Esophagus squamous epithelium (tissue), 5 donors: Measurements from ENCODE around the gene TAAR6. TPM values are rescaled to one million over a fixed set of nuclear protein-coding genes. Genes with fewer than 3 reads are reported as not detected.
"Not testable (repeated sequence)": the region's sequence is repeated elsewhere in the genome, so short reads cannot be mapped to it uniquely, and the experiment has no call there.

Experiments used
- DNase-seq: peaks from one replicate; lab custom pipeline; 2025; lab: John Stamatoyannopoulos, UW
- H3K27ac ChIP-seq, 4 donors: fragments of 200-600 bp; sonication (generic); one replicate each; pipeline ENCODE4 v1.5.1; 2016 to 2019; ENCODE audit warnings: mild to moderate bottlenecking in 1 of 4
- H3K27me3 ChIP-seq, 4 donors: fragments of 200-600 bp; sonication (generic); 1 replicate in 3 of 4; 2 replicates in 1 of 4; pipeline versions ENCODE4 v1.5.1 to v1.6.0; 2017 to 2021; ENCODE audit warnings: antibody characterized with exemption in 1 of 4
- H3K36me3 ChIP-seq, 3 donors: fragments of 200-600 bp; sonication (generic); one replicate each; pipeline ENCODE4 v1.5.1; 2016 to 2019
- H3K4me1 ChIP-seq, 3 donors: fragments of 200-600 bp; sonication (generic); one replicate each; pipeline ENCODE4 v1.5.1; 2017 to 2019
- H3K4me3 ChIP-seq, 4 donors: fragments of 200-600 bp; sonication (generic); 1 replicate in 3 of 4; 2 replicates in 1 of 4; pipeline ENCODE4 v1.5.1; 2016 to 2019; ENCODE audit warnings: mild to moderate bottlenecking in 2 of 4, moderate library complexity in 1 of 4
- H3K9me3 ChIP-seq, 3 donors: fragments of 200-600 bp; sonication (generic); one replicate each; pipeline ENCODE4 v1.5.1; 2016 to 2019
- POLR2A ChIP-seq, 4 donors: fragments of 450-650 bp; IDR thresholded peaks; one replicate each; pipeline ENCODE4 v1.6.1; 2017; ENCODE audit warnings: antibody characterized with exemption in 4 of 4, mild to moderate bottlenecking in 4 of 4, moderate library complexity in 3 of 4
- WGBS, 2 donors: methylation state at CpG; one replicate each; pipeline ENCODE4 v1.1.5; 2018; 5-methylcytosine and 5-hydroxymethylcytosine counted together
- intact Hi-C: fragments of 100-400 bp; cut with DNase I; formaldehyde crosslinking; loops from one replicate; pipeline ENCODE4 v1.15.0; 2022
- total RNA-seq, 4 donors: library from RNA; depleted of rRNA; stranded (reverse); fragments of >200 nt; gene quantifications; one replicate each; pipeline ENCODE4 v1.1.0, GENCODE V29; 2016
- TF ChIP-seq, protein P1 (sequence below), 6 experiments: fragments of 450-650 bp in 4 of 6; fragments of 200-600 bp in 2 of 6; sonication (generic) in 2 of 6; IDR thresholded peaks; one replicate each; pipeline ENCODE4 v1.5.1; 2016 to 2019; ENCODE audit warnings: antibody characterized with exemption in 6 of 6, mild to moderate bottlenecking in 4 of 6, moderate library complexity in 4 of 6
- donor health status: DM: yes; HTN: yes; CAD: no.

The TAAR6 gene
- total RNA-seq, 4 donors from 2014 or later, result not detected

DNA sequence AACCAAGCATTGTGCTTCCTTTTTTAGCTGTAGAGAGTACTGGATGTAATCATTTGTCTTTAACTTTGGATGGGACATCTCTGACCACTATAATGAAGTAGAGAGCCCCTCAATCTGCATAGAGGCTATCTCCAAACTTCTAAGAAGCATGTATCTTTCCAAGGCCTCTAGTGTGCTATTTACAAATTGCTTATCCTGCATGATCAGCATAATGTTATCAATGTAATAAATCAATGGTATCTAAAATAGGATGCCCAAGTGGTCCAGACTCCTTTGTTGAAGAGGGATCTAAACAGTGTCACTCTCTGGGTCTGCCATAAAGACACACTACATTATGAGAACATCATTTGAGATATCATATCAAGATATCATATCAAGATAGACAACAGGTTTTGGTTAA lies 25.3 kb upstream of the TAAR6 start:
- H3K4me1 ChIP-seq, result no peaks in the 10 kb centered on the region
- no peak for TF ChIP-seq POLR2A (IDR thresholded peaks at IDR 0.05)
- TF ChIP-seq, protein P1, sequence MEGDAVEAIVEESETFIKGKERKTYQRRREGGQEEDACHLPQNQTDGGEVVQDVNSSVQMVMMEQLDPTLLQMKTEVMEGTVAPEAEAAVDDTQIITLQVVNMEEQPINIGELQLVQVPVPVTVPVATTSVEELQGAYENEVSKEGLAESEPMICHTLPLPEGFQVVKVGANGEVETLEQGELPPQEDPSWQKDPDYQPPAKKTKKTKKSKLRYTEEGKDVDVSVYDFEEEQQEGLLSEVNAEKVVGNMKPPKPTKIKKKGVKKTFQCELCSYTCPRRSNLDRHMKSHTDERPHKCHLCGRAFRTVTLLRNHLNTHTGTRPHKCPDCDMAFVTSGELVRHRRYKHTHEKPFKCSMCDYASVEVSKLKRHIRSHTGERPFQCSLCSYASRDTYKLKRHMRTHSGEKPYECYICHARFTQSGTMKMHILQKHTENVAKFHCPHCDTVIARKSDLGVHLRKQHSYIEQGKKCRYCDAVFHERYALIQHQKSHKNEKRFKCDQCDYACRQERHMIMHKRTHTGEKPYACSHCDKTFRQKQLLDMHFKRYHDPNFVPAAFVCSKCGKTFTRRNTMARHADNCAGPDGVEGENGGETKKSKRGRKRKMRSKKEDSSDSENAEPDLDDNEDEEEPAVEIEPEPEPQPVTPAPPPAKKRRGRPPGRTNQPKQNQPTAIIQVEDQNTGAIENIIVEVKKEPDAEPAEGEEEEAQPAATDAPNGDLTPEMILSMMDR (IDR thresholded peaks at IDR 0.05), result no peak
- no peaks in the 10 kb centered on the region for H3K9me3 ChIP-seq
- intact Hi-C loops, result no loop called here
- H3K4me3 ChIP-seq, result no peak overlapping the region
- H3K27ac ChIP-seq, result no peak overlapping the region
- H3K27me3 ChIP-seq, result peaks cover 0 to 13% (median 0%) of the 10 kb centered on the region in 4 donors
- DNase-seq, result no peak
- no peaks in the 10 kb centered on the region for H3K36me3 ChIP-seq

DNA sequence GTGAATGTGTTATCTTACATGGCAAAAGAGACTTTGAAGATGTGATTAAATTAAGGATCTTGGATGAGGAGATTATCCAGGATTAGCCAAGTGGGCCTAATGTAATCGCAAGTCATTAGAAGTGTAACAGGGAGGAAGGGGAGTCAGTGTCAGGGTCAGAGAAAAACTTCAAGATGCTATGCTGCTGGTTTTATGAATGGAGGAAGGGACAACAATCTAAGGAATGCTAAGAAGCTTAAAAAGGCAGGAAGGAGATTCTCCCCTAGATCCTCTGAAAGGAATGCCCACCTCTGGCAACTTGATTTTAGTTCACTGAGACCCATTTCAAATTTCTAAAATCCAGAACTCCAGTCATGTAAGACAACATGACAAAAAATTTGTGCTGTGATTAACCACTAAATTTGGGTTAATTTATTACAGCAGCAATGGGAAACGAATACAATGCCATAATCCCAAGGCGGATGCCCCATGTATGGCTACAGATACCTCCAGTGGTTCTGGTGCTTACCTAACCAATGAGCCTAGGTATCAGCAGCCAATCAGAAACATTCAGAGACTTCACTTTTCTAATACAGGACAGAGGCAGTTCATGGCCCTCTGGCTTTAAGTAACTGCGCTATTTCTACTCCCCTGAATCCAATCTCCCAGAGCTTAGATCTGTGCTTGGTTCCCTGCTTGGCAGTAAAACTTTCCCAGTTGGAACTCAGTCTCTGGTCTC lies 21.2 kb upstream of the TAAR6 start:
- Histone ChIP-seq H3K27me3 (peaks cover 0 to 5% (median 0%) of the 10 kb centered on the region in 4 donors), H3K27ac (no peak overlapping the region), H3K4me3 (no peak overlapping the region), H3K4me1 (no peaks in the 10 kb centered on the region), H3K9me3 (no peaks in the 10 kb centered on the region), H3K36me3 (no peaks in the 10 kb centered on the region)
- no peak for DNase-seq
- 94% methylated on average over 4 of the region's 4 CpGs for WGBS, 2 donors
- TF ChIP-seq POLR2A (IDR thresholded peaks at IDR 0.05), result no peak
- TF ChIP-seq, protein P1 (IDR thresholded peaks at IDR 0.05), result no peak
- intact Hi-C loops, result no loop called here

DNA sequence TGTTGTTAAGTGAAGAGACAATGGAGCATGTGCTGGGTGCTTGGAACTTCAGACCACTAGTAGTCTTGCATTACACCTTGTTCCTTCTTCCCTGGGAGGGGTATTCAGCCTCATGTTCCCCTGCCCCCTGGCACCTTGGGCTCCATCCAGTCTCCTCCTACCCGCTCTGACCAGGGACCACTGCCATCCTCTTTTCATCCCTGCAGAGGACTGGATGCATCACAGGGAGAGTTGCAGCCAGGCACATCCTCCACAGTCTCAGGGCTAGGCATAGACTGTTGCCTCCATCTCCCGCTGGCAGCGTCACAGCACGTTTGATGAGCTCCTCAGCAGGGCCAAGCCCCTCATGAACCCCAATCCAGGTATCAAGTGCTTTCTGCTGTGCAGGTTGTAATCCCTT lies 18.9 kb upstream of the TAAR6 start:
- Histone ChIP-seq H3K36me3 (no peaks in the 10 kb centered on the region), H3K27ac (no peak overlapping the region), H3K4me3 (no peak overlapping the region), H3K4me1 (no peaks in the 10 kb centered on the region), H3K9me3 (no peaks in the 10 kb centered on the region), H3K27me3 (no peaks in the 10 kb centered on the region)
- WGBS, 2 donors, result 86 to 100% methylated on average over 1 to 2 of the region's 4 CpGs
- no peak for DNase-seq
- intact Hi-C loops, result no loop called here
- TF ChIP-seq POLR2A (IDR thresholded peaks at IDR 0.05), result no peak
- TF ChIP-seq, protein P1 (IDR thresholded peaks at IDR 0.05), result no peak

DNA sequence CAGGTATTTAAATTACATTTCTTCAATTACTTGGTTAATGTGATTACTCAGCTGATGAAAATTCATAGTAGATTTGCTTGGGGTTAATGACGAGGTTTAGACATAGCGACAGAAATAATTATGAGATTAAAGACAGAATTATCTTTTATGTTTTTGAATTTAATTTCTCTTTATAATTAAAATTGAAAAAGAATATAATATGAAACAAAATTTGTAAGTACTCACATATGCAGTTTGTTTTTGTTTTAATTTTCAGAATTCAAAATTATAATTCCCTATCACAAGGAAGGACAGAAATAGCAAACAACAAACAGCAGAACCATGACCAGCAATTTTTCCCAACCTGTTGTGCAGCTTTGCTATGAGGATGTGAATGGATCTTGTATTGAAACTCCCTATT lies 17.8 kb upstream of the TAAR6 start, which contains the start of gene TAAR8:
TSS of gene TAAR8 (plus strand) at position 301 of the 400 bp plus-strand sequence. CDS start at position 322, 21 bp downstream.
- Histone ChIP-seq H3K9me3 (no peaks in the 10 kb centered on the region), H3K36me3 (no peaks in the 10 kb centered on the region), H3K4me1 (no peaks in the 10 kb centered on the region), H3K4me3 (no peak within 1 kb of the TSS), H3K27ac (no peak within 1 kb of the TSS), H3K27me3 (no peaks in the 10 kb centered on the region)
- no peak for DNase-seq
- intact Hi-C loops, result no loop called here
- TF ChIP-seq, protein P1 (IDR thresholded peaks at IDR 0.05), result no peak
- TF ChIP-seq POLR2A (IDR thresholded peaks at IDR 0.05), result no peak
- 88 to 95% methylated on average over 2 of the region's 2 CpGs for WGBS, 2 donors

DNA sequence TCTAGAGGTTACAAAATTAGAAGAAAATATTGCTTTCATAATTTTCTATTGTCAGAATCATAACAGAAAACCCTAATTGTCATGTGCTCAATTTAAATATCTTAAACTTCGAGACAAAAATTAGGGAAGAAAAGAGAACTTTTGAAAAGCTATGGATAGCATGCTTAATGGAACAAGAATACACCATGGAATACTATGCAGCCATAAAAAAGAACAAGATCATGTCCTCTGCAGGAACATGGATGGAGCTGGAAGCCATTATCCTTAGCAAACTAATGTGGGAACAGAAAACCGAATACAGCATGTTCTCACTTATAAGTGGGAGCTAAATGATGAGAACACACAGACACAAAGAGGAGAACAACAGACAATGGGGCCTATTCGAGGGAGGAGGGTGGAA lies 10.0 kb upstream of the TAAR6 start:
- DNase-seq, H3K36me3 ChIP-seq, intact Hi-C loops, H3K4me1 ChIP-seq, H3K4me3 ChIP-seq, H3K27ac ChIP-seq, H3K27me3 ChIP-seq, H3K9me3 ChIP-seq: not testable (repeated sequence)
- 61 to 62% methylated on average over 3 of the region's 3 CpGs for WGBS, 2 donors
